Nephron (organoid): ENCODE measurements around the gene FAM219A.

Experiments used
- H3K27ac Mint-ChIP-seq, 3 experiments: 2 replicates each; pipeline ENCODE4 v1.8.0; 2020; ENCODE audit warnings: mixed read lengths in 3 of 3, mild to moderate bottlenecking in 2 of 3, moderate library complexity in 1 of 3
- H3K27me3 Mint-ChIP-seq: 2 replicates; pipeline ENCODE4 v1.8.0; 2021; ENCODE audit warnings: low read depth, mild to moderate bottlenecking, moderate library complexity, mixed read lengths
- H3K36me3 Mint-ChIP-seq: 2 replicates; pipeline ENCODE4 v1.8.0; 2020; ENCODE audit warnings: low read depth, mixed read lengths
- H3K4me1 Mint-ChIP-seq: 2 replicates; pipeline ENCODE4 v1.8.0; 2020; ENCODE audit warnings: mixed read lengths
- H3K4me3 Mint-ChIP-seq, 3 experiments: 2 replicates each; pipeline ENCODE4 v1.8.0; 2020; ENCODE audit warnings: mild to moderate bottlenecking in 3 of 3, mixed read lengths in 3 of 3, moderate library complexity in 2 of 3
- H3K9me3 Mint-ChIP-seq: 2 replicates; pipeline ENCODE4 v1.8.0; 2020; ENCODE audit warnings: mixed read lengths
- TF ChIP-seq, protein P1 (sequence below), 3 experiments: fragments of 200-600 bp; sonication (generic); IDR thresholded peaks; one replicate each; pipeline ENCODE4 v1.5.0; 2021; ENCODE audit warnings: antibody characterized with exemption in 3 of 3; ENCODE audit not compliant: unreplicated experiment in 3 of 3

The FAM219A gene

DNA sequence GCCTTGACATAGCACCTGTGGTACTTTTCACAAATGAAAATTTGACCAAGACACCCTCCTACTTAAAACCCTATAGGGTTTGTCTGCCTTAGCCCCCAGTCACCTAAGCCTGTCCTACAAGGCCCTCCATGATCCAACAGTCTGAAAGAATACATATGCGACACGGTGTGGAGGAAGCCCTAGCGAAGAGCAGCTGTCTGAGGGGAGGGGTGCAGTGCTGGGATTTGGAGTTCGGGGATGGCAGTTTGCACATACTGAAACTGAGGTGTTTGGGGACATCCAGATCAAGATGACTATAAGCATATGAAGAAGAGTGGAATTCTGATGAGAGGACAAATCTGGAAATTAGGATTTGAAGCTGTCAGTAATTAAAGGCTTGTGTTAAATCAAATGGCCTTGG, 74.5 kb downstream of the FAM219A start:
- H3K9me3 Mint-ChIP-seq = no peaks in the 10 kb centered on the region
- H3K27me3 Mint-ChIP-seq = peaks cover 54% of the 10 kb centered on the region
- H3K4me1 Mint-ChIP-seq = peaks cover 6% of the 10 kb centered on the region
- H3K4me3 Mint-ChIP-seq = no peak overlapping the region
- no peaks in the 10 kb centered on the region for H3K36me3 Mint-ChIP-seq
- TF ChIP-seq, protein P1, sequence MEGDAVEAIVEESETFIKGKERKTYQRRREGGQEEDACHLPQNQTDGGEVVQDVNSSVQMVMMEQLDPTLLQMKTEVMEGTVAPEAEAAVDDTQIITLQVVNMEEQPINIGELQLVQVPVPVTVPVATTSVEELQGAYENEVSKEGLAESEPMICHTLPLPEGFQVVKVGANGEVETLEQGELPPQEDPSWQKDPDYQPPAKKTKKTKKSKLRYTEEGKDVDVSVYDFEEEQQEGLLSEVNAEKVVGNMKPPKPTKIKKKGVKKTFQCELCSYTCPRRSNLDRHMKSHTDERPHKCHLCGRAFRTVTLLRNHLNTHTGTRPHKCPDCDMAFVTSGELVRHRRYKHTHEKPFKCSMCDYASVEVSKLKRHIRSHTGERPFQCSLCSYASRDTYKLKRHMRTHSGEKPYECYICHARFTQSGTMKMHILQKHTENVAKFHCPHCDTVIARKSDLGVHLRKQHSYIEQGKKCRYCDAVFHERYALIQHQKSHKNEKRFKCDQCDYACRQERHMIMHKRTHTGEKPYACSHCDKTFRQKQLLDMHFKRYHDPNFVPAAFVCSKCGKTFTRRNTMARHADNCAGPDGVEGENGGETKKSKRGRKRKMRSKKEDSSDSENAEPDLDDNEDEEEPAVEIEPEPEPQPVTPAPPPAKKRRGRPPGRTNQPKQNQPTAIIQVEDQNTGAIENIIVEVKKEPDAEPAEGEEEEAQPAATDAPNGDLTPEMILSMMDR (IDR thresholded peaks at IDR 0.05; ENCODE audit: unreplicated experiment in 3 of 3) = no peak
- no peak overlapping the region for H3K27ac Mint-ChIP-seq

DNA sequence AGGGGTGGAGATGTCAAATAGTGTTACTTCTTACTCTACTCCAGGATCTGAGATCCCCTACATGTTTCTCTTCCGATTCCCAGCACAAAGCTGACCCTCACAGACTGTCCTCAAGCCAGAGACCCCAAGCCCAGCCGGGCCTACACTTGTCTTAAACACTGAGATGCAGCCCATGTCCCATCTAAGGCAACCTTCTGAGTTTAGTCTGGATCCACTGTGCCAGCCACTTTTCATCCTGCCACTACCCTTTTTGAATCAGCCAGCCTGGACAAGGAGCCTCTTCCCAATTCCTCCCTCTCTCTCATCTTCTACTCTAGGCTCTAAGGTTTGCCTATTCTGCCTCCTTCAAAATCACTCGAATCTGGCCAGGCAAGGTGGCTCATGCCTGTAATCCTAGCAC, 75.5 kb downstream of the FAM219A start:
- H3K36me3 Mint-ChIP-seq = no peaks in the 10 kb centered on the region
- no peaks in the 10 kb centered on the region for H3K9me3 Mint-ChIP-seq
- H3K27ac Mint-ChIP-seq = no peak overlapping the region
- peaks cover 63% of the 10 kb centered on the region for H3K27me3 Mint-ChIP-seq
- peaks cover 6% of the 10 kb centered on the region for H3K4me1 Mint-ChIP-seq
- H3K4me3 Mint-ChIP-seq = peak overlapping the region; percentile 1 to 43 (median 2)
- TF ChIP-seq, protein P1 (IDR thresholded peaks at IDR 0.05; ENCODE audit: unreplicated experiment in 3 of 3) = no peak

DNA sequence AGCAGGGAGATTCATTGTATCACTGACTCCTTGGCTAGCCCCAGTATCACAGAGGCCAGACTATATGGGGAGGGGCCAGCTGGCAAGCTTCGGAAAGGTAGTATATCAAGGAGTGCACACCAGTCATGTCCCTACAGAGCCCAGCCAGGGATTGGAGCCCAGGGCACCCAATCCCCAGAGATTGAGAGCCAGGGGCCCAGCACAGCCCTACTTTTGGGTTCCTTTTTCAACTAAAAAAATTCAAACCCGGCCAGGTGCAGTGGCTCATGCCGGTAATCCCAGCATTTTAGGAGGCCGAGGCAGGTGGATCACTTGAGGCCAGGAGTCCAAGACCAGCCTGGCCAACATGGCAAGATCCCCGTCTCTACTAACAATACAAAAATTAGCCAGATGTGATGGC, 76.3 kb downstream of the FAM219A start:
- Mint-ChIP-seq H3K36me3 (no peaks in the 10 kb centered on the region), H3K4me1 (peaks cover 6% of the 10 kb centered on the region), H3K27ac (no peak overlapping the region), H3K4me3 (peak overlapping the region; percentile 72 to 81 (median 76)), H3K27me3 (peaks cover 69% of the 10 kb centered on the region), H3K9me3 (no peaks in the 10 kb centered on the region)
- TF ChIP-seq, protein P1 (IDR thresholded peaks at IDR 0.05; ENCODE audit: unreplicated experiment in 3 of 3) = no peak

DNA sequence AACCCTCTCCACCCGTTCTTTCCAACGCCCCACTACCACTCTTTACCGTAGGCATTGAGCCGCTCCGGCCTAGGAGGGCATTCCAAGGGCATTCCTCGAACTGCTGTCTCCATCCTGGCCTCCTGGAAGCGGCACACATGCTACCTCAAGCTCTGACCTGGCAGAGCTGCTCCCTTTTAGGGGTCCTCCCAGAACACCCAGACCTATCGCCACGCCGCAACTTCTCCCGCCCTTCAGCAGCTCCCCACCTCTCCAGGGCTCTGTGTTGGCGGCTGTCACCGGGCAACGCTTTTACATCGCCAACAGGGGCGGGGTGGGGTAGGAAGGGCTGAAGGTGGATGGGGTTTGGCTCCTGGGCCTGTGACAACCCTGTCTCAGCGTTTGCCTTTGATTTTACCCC, 77.0 kb downstream of the FAM219A start:
- H3K27me3 Mint-ChIP-seq = peaks cover 70% of the 10 kb centered on the region
- H3K36me3 Mint-ChIP-seq = no peaks in the 10 kb centered on the region
- TF ChIP-seq, protein P1 (IDR thresholded peaks at IDR 0.05; ENCODE audit: unreplicated experiment in 3 of 3) = no peak
- H3K9me3 Mint-ChIP-seq = no peaks in the 10 kb centered on the region
- peak overlapping the region; percentile 72 to 81 (median 76) for H3K4me3 Mint-ChIP-seq
- H3K4me1 Mint-ChIP-seq = peaks cover 6% of the 10 kb centered on the region
- H3K27ac Mint-ChIP-seq = no peak overlapping the region

DNA sequence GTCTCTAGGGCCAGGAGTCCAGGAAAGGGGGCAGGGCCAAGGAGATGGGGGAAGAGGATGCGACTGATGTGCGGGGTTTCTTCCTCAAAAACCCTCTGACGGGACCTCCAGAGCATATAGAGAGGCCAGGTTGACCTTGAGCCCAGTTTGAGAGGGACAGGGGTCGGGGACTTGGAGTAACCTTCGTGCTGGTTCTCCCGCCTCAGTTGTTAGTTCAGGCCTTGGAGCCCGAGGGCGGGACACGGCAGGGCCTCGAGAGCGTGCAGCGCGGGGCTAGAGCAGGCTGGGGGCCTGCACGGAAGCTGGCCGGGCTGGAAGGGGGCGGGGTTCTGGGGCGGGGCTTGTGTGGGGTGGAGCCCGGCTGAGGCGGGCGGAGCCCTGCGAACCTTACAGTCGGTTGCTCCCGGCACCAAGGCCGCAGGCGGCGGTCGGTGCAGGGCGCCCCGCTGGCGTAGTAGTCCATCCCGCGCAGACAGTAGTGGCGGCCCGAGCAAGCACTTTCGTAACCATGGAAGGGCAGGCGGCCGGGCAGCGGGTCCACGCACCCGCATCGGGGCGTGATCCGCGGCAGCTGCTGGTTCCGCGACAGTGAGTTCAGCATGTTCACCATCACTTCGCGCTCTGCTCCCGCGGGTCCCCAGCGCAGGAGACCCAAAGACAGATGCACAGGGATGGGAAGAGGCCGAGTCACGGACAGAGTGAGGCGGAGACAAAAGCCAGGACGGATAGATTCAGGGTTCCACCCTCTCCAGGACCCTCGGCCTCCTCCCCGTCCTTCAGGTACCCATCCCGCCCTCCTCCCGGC, 77.7 kb downstream of the FAM219A start:
- no peaks in the 10 kb centered on the region for H3K36me3 Mint-ChIP-seq
- peak overlapping the region; percentile 72 to 81 (median 80) for H3K4me3 Mint-ChIP-seq
- H3K27me3 Mint-ChIP-seq = peaks cover 66% of the 10 kb centered on the region
- H3K4me1 Mint-ChIP-seq = peaks cover 6% of the 10 kb centered on the region
- H3K27ac Mint-ChIP-seq = no peak overlapping the region
- TF ChIP-seq, protein P1 (IDR thresholded peaks at IDR 0.05; ENCODE audit: unreplicated experiment in 3 of 3) = no peak
- H3K9me3 Mint-ChIP-seq = no peaks in the 10 kb centered on the region

DNA sequence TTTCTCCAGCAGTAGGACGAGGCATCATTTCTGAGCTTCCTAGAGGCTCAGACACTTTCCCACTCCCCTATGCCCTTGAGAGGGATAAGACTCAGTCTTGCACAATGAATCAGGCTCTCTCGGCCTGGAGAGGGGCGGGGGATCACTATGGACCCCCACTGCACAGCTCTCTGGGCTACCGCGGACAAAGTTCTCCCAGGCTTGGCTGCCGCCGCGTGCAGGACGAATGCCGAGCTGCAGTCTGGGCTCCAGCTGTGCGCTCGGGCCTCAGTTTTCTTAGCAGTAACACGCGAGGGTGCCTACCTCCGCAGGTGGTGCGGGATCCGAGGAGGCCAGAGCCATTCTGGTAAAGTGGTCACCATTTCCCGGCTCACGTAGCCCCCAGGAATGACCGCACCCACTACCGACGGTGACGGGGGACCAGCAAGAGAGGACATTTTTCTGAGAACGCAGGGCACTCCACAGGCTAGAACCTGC, 78.3 kb downstream of the FAM219A start:
- Mint-ChIP-seq H3K27ac (no peak overlapping the region), H3K4me3 (peak overlapping the region; percentile 72 to 81 (median 80)), H3K27me3 (peaks cover 66% of the 10 kb centered on the region), H3K9me3 (no peaks in the 10 kb centered on the region), H3K4me1 (peaks cover 12% of the 10 kb centered on the region), H3K36me3 (no peaks in the 10 kb centered on the region)
- TF ChIP-seq, protein P1 (IDR thresholded peaks at IDR 0.05; ENCODE audit: unreplicated experiment in 3 of 3) = no peak
